Measurements from ENCODE around the gene CDKN2D. TPM values are rescaled to one million over a fixed set of nuclear protein-coding genes. Genes with fewer than 3 reads are reported as not detected.

The CDKN2D gene
- total and polyA plus RNA-seq, 2 of the 13 experiments (the other 11 are each of a cell fraction or from before 2014, with no cell fraction given): 5.4 to 8.6 TPM

DNA sequence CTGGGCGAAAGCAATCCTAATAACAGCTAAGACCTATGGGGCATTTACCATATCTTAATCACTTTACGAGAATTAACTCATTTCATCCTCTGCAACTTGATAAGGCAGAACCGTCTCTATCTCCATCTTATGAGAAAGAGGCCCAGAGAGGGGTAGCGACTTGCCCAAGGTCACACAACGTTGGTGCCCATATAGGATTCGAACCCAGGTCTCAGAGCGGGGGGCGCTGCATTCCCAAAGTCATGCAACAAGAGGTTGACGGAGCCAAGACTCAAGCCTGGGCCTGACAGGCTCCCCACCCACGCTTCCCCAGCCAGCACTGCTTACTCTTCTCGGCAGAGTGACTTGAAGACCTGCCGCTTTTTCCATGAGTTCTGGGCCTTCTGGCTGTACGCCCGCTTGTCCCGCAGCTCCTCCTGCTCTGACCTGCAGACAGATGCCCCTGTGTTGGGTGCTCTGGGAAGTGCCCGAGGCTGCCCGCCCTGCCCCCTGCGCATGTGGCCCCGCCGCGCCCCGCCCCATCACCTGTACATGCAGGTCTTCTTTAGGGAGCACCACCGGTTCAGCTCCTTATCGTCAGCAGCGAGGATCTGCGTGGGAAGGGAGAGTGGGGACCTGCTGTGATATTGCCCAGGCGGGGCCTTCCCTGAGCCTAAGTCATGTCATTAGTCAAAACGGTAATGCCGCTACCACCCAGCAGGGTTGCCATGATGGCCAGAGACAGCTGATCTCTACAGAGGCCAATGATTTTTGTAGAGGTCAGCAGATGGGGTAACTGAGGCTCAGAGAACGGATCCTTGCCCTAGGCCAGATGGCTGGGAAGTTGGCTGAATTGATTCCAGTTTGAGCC lies 13.8 kb downstream of the CDKN2D start (continued):
- TF ChIP-seq ZNF576 (CRISPR knock-in tag; IDR thresholded peaks at IDR 0.05) (no peak), SKI (IDR thresholded peaks at IDR 0.05; ENCODE audit: partially characterized antibody) (no peak), ZNF768 (CRISPR knock-in tag; IDR thresholded peaks at IDR 0.05) (peak; percentile 49; the same call in 1 of the 2 replicates), HDAC2 (CRISPR knock-in tag; IDR thresholded peaks at IDR 0.05) (no peak), MBD4 (IDR thresholded peaks at IDR 0.05; ENCODE audit: borderline replicate concordance, low read length) (no peak), PCBP1 (IDR thresholded peaks at IDR 0.05; ENCODE audit: borderline replicate concordance, low read depth, low read length) (no peak), ZNF33A (CRISPR knock-in tag; IDR thresholded peaks at IDR 0.05; ENCODE audit: borderline replicate concordance) (no peak)
- TF ChIP-seq, protein P1, sequence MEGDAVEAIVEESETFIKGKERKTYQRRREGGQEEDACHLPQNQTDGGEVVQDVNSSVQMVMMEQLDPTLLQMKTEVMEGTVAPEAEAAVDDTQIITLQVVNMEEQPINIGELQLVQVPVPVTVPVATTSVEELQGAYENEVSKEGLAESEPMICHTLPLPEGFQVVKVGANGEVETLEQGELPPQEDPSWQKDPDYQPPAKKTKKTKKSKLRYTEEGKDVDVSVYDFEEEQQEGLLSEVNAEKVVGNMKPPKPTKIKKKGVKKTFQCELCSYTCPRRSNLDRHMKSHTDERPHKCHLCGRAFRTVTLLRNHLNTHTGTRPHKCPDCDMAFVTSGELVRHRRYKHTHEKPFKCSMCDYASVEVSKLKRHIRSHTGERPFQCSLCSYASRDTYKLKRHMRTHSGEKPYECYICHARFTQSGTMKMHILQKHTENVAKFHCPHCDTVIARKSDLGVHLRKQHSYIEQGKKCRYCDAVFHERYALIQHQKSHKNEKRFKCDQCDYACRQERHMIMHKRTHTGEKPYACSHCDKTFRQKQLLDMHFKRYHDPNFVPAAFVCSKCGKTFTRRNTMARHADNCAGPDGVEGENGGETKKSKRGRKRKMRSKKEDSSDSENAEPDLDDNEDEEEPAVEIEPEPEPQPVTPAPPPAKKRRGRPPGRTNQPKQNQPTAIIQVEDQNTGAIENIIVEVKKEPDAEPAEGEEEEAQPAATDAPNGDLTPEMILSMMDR (CRISPR knock-in tag; IDR thresholded peaks at IDR 0.05): no peak

GRCh38 chr19:10553943-10554381 lies 14.8 kb downstream of the CDKN2D start:
- WGBS (ENCODE audit: low lambda C conversion rate): 94% methylated on average over 3 of the region's 12 CpGs
- intact Hi-C loops (cut with micrococcal nuclease; ENCODE audit: unreplicated experiment) (no loop called here), in situ Hi-C loops (cut with HindIII; ENCODE audit: extremely low pct_ligation_motif_present, low pct_unique_long_range_greater_than_20kb) (no loop called here)
- POLR2A ChIA-PET: interaction anchor here (1.1 to 1.9 kb wide), 3 partner anchors 11 to 27 kb away, joined by 3 to 4 read pairs (median 3); no protein-coding TSS in a partner anchor
- ATAC-seq (no peak), DNase-seq (ENCODE audit: low spot score) (no peak), FAIRE-seq (no peak)
- no peak overlapping the region for H3K4me3 ChIP-seq (replicated peaks in 1 of 3; ENCODE audit: insufficient read depth in 1 of 3, low read depth in 2 of 3, low read length in 3 of 3)
- peaks cover 15 to 66% of the 10 kb centered on the region in 2 experiments for H3K36me3 ChIP-seq (replicated peaks in 1 of 2; ENCODE audit: control insufficient read depth in 1 of 2, insufficient read depth in 2 of 2, low read length in 2 of 2)
- no peaks in the 10 kb centered on the region for H3K4me1 ChIP-seq (ENCODE audit: insufficient read depth, low read length)
- no peaks in the 10 kb centered on the region for H3K27me3 ChIP-seq (ENCODE audit: control insufficient read depth in 1 of 2, insufficient read depth in 2 of 2, low read length in 2 of 2)
- H3K9me3 ChIP-seq (ENCODE audit: low read length): no peaks in the 10 kb centered on the region
- H2AFZ ChIP-seq (ENCODE audit: low read length): no peak overlapping the region
- BruUV-seq (replicated peaks): no TSS peak
- no peaks in the 10 kb centered on the region for H3K79me2 ChIP-seq (ENCODE audit: insufficient read depth, low read length)
- H3K27ac ChIP-seq (ENCODE audit: extremely low read length, insufficient read depth, low read length): no peak overlapping the region
- H4K20me1 ChIP-seq (ENCODE audit: insufficient read depth, low read length): no peaks in the 10 kb centered on the region
- no peak overlapping the region for H3K4me2 ChIP-seq (ENCODE audit: low read depth, low read length)
- H3K9ac ChIP-seq (ENCODE audit: insufficient read depth, low read depth, low read length): no peak overlapping the region
- peak; percentile 40; the same call in 1 of the 2 replicates for TF ChIP-seq RBFOX2 (IDR thresholded peaks at IDR 0.05; ENCODE audit: low read depth, low read length)
- peak; percentile 61; the same call in 1 of the 2 replicates for TF ChIP-seq ZBTB33 (CRISPR knock-in tag; IDR thresholded peaks at IDR 0.05)
- TF ChIP-seq SRSF9 (IDR thresholded peaks at IDR 0.05; ENCODE audit: borderline replicate concordance, insufficient read depth, low read depth, low read length, poor library complexity, severe bottlenecking): no peak
- TF ChIP-seq AGO2 (optimal IDR thresholded peaks at IDR 0.05; ENCODE audit: low read depth, low read length): peak; percentile 71
- TF ChIP-seq ZNF563 (CRISPR knock-in tag; IDR thresholded peaks at IDR 0.05): no peak
- CTCF ChIA-PET (ENCODE audit: low intra/inter-chr PET ratio, low total read pairs): no interaction called here

Data from HepG2 (cell line).